ENCODE measurements around the gene PPP1R17. TPM values are rescaled to one million over a fixed set of nuclear protein-coding genes. Genes with fewer than 3 reads are reported as not detected.

Gene PPP1R17
- total RNA-seq, 6 donors from 2014 or later, result not detected

- Histone ChIP-seq H3K9me3 (no peaks in the 10 kb centered on the region), H3K27me3 (no peaks in the 10 kb centered on the region), H3K4me1 (no peaks in the 10 kb centered on the region), H3K27ac (no peak overlapping the region), H3K4me3 (no peak overlapping the region), H3K36me3 (no peaks in the 10 kb centered on the region)
- TF ChIP-seq CTCF (IDR thresholded peaks at IDR 0.05) (no peak), EP300 (IDR thresholded peaks at IDR 0.05) (no peak)
- no peak for ATAC-seq (ENCODE audit: low FRiP score in 2 of 2)
- no peak for DNase-seq
- 88 to 95% methylated on average over 1 of the region's 1 CpG for WGBS, 2 donors
Observed at GRCh38 chr7:31648288-31648687, 38.7 kb upstream of the PPP1R17 start.

DNA sequence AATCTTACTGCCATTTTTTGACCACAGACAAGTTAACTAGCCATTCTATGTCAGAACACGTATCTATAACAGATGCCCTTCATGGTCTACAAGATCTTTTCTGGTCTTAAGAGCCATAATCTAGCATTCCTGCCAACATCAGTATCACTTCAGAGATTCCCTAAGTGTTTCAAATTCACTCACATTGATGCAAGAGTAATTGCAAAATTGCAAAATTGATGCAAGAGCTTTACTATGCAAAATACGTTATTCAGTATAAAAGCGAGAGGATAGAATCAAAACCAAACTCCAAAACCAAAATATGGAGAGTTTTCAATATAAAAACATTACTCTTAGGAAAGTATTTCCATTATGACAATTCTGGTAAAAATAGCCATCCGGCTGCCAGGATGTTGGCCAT is 38.1 kb upstream of the PPP1R17 start:
- 78 to 85% methylated on average over 4 of the region's 4 CpGs for WGBS, 2 donors
- no peaks in the 10 kb centered on the region for H3K9me3 ChIP-seq
- ATAC-seq (ENCODE audit: low FRiP score in 2 of 2) (no peak), DNase-seq (no peak)
- no peak overlapping the region for H3K4me3 ChIP-seq
- TF ChIP-seq POLR2AphosphoS5 (IDR thresholded peaks at IDR 0.05) (no peak), EP300 (IDR thresholded peaks at IDR 0.05) (no peak), CTCF (IDR thresholded peaks at IDR 0.05) (no peak), POLR2A (IDR thresholded peaks at IDR 0.05) (no peak)
- H3K27ac ChIP-seq, result no peak overlapping the region
- no peaks in the 10 kb centered on the region for H3K27me3 ChIP-seq
- no peaks in the 10 kb centered on the region for H3K36me3 ChIP-seq
- H3K4me1 ChIP-seq, result no peaks in the 10 kb centered on the region

DNA sequence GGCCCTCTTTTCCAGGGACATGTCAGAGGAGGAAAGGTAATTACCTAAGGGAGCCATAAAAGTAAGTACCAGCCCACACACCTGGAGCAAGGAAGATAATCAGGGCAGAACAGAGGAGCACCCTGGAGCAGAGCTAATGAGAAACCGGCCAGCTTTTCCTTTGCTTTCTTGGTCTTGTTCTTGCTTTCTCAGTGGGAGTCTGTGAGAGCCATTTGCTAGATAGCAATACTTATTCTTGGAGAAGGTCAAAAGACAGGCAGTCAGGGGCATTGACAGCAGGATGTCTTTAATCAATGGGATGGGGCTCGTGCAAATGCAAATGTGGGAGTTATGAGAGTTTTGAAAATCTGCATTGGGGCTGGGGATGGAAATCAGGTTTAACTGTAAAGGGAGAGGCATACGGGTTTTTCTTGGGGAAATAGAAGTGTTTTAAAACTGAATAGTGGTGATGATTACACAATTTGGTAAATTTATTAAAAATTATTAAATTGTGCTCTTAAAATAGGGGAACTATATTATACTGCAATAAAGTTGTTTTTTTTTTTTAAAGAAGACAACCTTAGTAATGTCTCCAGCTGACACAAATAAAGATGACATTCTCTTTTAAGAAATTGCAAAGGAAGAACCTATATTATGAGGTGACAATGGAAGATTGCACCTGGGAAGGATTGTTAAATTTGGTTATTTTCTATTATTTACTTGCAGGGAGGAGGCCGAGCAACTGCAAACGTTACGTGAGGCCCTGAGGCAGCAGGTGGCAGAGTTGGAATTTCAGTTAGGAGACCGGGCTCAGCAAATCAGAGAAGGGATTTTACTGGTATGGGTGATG is 35.6 kb upstream of the PPP1R17 start:
- Histone ChIP-seq H3K27ac (no peak overlapping the region), H3K27me3 (no peaks in the 10 kb centered on the region), H3K36me3 (no peaks in the 10 kb centered on the region), H3K4me1 (no peaks in the 10 kb centered on the region), H3K9me3 (no peaks in the 10 kb centered on the region), H3K4me3 (no peak overlapping the region)
- ATAC-seq (ENCODE audit: low FRiP score in 2 of 2) (no peak), DNase-seq (no peak)
- TF ChIP-seq POLR2AphosphoS5 (IDR thresholded peaks at IDR 0.05) (no peak), EP300 (IDR thresholded peaks at IDR 0.05) (no peak), CTCF (IDR thresholded peaks at IDR 0.05) (no peak), POLR2A (IDR thresholded peaks at IDR 0.05) (no peak)
- WGBS, 2 donors, result 65 to 74% methylated on average over 7 of the region's 7 CpGs

DNA sequence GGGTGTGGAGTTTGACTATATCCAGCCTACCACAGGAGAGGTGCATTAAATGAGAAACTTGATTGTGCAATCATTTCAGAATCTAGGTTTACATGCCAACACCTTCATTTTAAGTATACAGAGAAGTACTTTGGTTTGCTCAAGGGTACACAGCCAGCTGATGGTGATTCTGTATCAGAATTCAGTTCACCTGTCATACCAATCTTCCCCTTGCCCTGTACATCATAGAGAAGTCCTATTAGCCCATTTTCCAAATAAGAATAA is 35.0 kb upstream of the PPP1R17 start:
- H3K9me3 ChIP-seq, result no peaks in the 10 kb centered on the region
- DNase-seq, result no peak
- no peaks in the 10 kb centered on the region for H3K27me3 ChIP-seq
- ATAC-seq (ENCODE audit: low FRiP score in 2 of 2), result no peak
- H3K4me3 ChIP-seq, result no peak overlapping the region
- H3K27ac ChIP-seq, result no peak overlapping the region
- no peaks in the 10 kb centered on the region for H3K36me3 ChIP-seq
- no peaks in the 10 kb centered on the region for H3K4me1 ChIP-seq
- no peak for TF ChIP-seq CTCF (IDR thresholded peaks at IDR 0.05)
- no peak for TF ChIP-seq EP300 (IDR thresholded peaks at IDR 0.05)

- DNase-seq, result no peak
- Histone ChIP-seq H3K4me1 (peaks cover 0 to 11% (median 2%) of the 10 kb centered on the region in 4 donors), H3K9me3 (no peaks in the 10 kb centered on the region), H3K36me3 (no peaks in the 10 kb centered on the region), H3K27me3 (no peaks in the 10 kb centered on the region), H3K27ac (no peak overlapping the region), H3K4me3 (no peak overlapping the region)
- ATAC-seq (ENCODE audit: low FRiP score in 2 of 2), result no peak
- TF ChIP-seq POLR2A (IDR thresholded peaks at IDR 0.05) (no peak), POLR2AphosphoS5 (IDR thresholded peaks at IDR 0.05) (no peak), CTCF (IDR thresholded peaks at IDR 0.05) (no peak), EP300 (IDR thresholded peaks at IDR 0.05) (no peak)
- WGBS, 2 donors, result 64 to 74% methylated on average over 5 of the region's 5 CpGs
Observed at GRCh38 chr7:31663072-31663471, 23.9 kb upstream of the PPP1R17 start.

Measured in upper lobe of left lung (tissue), 6 donors.